IMR-90 (cell line): ENCODE data around the gene SHISA3. TPM values are rescaled to one million over a fixed set of nuclear protein-coding genes. Genes with fewer than 3 reads are reported as not detected.

Source experiments
- ATAC-seq: fragments of 200-7000 bp; cut with Tn5 transposase; 2 replicates; pipeline ENCODE4 v1.9.1; 2020; ENCODE audit warnings: low read depth, mild to moderate bottlenecking, moderate library complexity
- BruUV-seq: library from RNA; stranded (reverse); fragments of 400-500 nt; replicated peaks from 2 replicates; lab custom pipeline; 2021; lab: Mats Ljungman, UMichigan
- CTCF ChIA-PET: fragments of 300-600 bp; formaldehyde crosslinking; extraction: SDS; loops from one replicate; lab custom pipeline; 2021; ENCODE audit warnings: antibody characterized with exemption; lab: Yijun Ruan, JAX
- POLR2A ChIA-PET: fragments of 300-600 bp; sonication (Branson Sonifier 250); formaldehyde crosslinking; loops from one replicate; lab custom pipeline; 2022; ENCODE audit warnings: antibody characterized with exemption; ENCODE audit not compliant: unreplicated experiment; lab: Charles Lee
- DNase-seq: peaks from one replicate; pipeline ENCODE4 v3.0.0; 2013
- H2AFZ ChIP-seq: replicated peaks from 2 replicates; pipeline ENCODE3; 2013; ENCODE audit warnings: low read length, mild to moderate bottlenecking; ENCODE audit not compliant: poor library complexity
- H2AK5ac ChIP-seq: 2 replicates; pipeline ENCODE4 v1.6.1; 2013; ENCODE audit warnings: low read depth, low read length, inconsistent platforms
- H2AK9ac ChIP-seq: replicated peaks from 2 replicates; pipeline ENCODE3; 2013; ENCODE audit warnings: mild to moderate bottlenecking, low read depth, low read length, moderate library complexity; ENCODE audit not compliant: poor library complexity
- H2BK120ac ChIP-seq: 2 replicates; pipeline ENCODE4 v1.6.1; 2013; ENCODE audit warnings: low read depth, low read length, inconsistent platforms
- H2BK15ac ChIP-seq: 3 replicates; pipeline ENCODE4 v1.6.1; 2013; ENCODE audit warnings: low read depth, low read length, inconsistent platforms
- H2BK20ac ChIP-seq: 2 replicates; pipeline ENCODE4 v1.6.1; 2013; ENCODE audit warnings: low read depth, mild to moderate bottlenecking, inconsistent platforms, low read length, moderate library complexity
- H2BK5ac ChIP-seq: 2 replicates; pipeline ENCODE4 v1.6.1; 2013; ENCODE audit warnings: mild to moderate bottlenecking, low read depth, low read length, inconsistent platforms; ENCODE audit not compliant: poor library complexity, severe bottlenecking
- H3K14ac ChIP-seq: replicated peaks from 2 replicates; pipeline ENCODE4 v1.6.1; 2013; ENCODE audit warnings: low read depth, low read length, inconsistent platforms
- H3K18ac ChIP-seq: 2 replicates; pipeline ENCODE4 v1.6.1; 2013; ENCODE audit warnings: low read depth, low read length, control low read depth
- H3K23ac ChIP-seq: 2 replicates; pipeline ENCODE4 v1.6.1; 2013; ENCODE audit warnings: low read depth, low read length, inconsistent platforms
- H3K27ac ChIP-seq: 2 replicates; pipeline ENCODE4 v1.5.1; 2013; ENCODE audit warnings: mild to moderate bottlenecking, control low read depth, low read length; ENCODE audit not compliant: insufficient read depth
- H3K27me3 ChIP-seq: 2 replicates; pipeline ENCODE4 v1.6.1; 2013; ENCODE audit warnings: low read length; ENCODE audit not compliant: control insufficient read depth, insufficient read depth
- H3K36me3 ChIP-seq: 2 replicates; pipeline ENCODE4 v1.6.1; 2013; ENCODE audit warnings: low read length, mixed read lengths; ENCODE audit not compliant: control insufficient read depth, insufficient read depth
- H3K4ac ChIP-seq: 2 replicates; pipeline ENCODE4 v1.6.1; 2013; ENCODE audit warnings: low read depth, low read length, inconsistent platforms
- H3K4me1 ChIP-seq: 2 replicates; pipeline ENCODE4 v1.6.1; 2013; ENCODE audit warnings: low read length, mixed read lengths; ENCODE audit not compliant: control insufficient read depth, insufficient read depth
- H3K4me2 ChIP-seq: 2 replicates; pipeline ENCODE4 v1.6.1; 2013; ENCODE audit warnings: low read depth, mild to moderate bottlenecking, control low read depth, low read length, moderate library complexity
- H3K4me3 ChIP-seq: 2 replicates; pipeline ENCODE4 v1.5.1; 2013; ENCODE audit warnings: low read depth, mild to moderate bottlenecking, control low read depth, low read length, moderate library complexity; ENCODE audit not compliant: insufficient read depth
- H3K56ac ChIP-seq: 2 replicates; pipeline ENCODE4 v1.6.1; 2013; ENCODE audit warnings: low read length, inconsistent platforms; ENCODE audit not compliant: insufficient read depth; ENCODE audit errors: extremely low read depth
- H3K79me1 ChIP-seq, 2 experiments: 2 replicates each; pipeline ENCODE4 v1.6.1; 2013; ENCODE audit warnings: low read length in 2 of 2, inconsistent platforms in 1 of 2, low read depth in 1 of 2
- H3K9ac ChIP-seq: 2 replicates; pipeline ENCODE4 v1.6.1; 2013; ENCODE audit warnings: low read depth, low read length, control low read depth
- H3K9me1 ChIP-seq: 2 replicates; pipeline ENCODE4 v1.6.1; 2013; ENCODE audit warnings: low read length, inconsistent platforms; ENCODE audit not compliant: insufficient read depth
- H3K9me3 ChIP-seq: 2 replicates; pipeline ENCODE4 v1.6.1; 2013; ENCODE audit warnings: low read length; ENCODE audit not compliant: control insufficient read depth, insufficient read depth
- H4K20me1 ChIP-seq: 2 replicates; pipeline ENCODE4 v1.6.1; 2013; ENCODE audit warnings: low read length, inconsistent platforms; ENCODE audit not compliant: insufficient read depth
- H4K5ac ChIP-seq: 2 replicates; pipeline ENCODE4 v1.6.1; 2013; ENCODE audit warnings: mild to moderate bottlenecking, low read depth, low read length, control low read depth
- H4K8ac ChIP-seq, 2 experiments: 2 replicates each; pipeline ENCODE4 v1.6.1; 2013; ENCODE audit warnings: low read depth in 2 of 2, low read length in 2 of 2, control low read depth in 1 of 2, inconsistent platforms in 1 of 2
- H4K91ac ChIP-seq: 2 replicates; pipeline ENCODE4 v1.6.1; 2013; ENCODE audit warnings: low read depth, low read length, inconsistent platforms; ENCODE audit not compliant: insufficient read depth
- BHLHE40 ChIP-seq: fragments of 150-350 bp; IDR thresholded peaks from 2 replicates; pipeline ENCODE4 v1.6.1; 2016; ENCODE audit warnings: mild to moderate bottlenecking, low read depth, low read length
- CEBPB ChIP-seq: IDR thresholded peaks from 2 replicates; pipeline ENCODE4 v1.6.1; 2012; ENCODE audit warnings: low read depth, low read length, improper control_type of control experiment
- FOS ChIP-seq: fragments of 150-350 bp; IDR thresholded peaks from 2 replicates; pipeline ENCODE4 v1.6.1; 2016; ENCODE audit warnings: low read depth, low read length
- MXI1 ChIP-seq: IDR thresholded peaks from 2 replicates; pipeline ENCODE4 v1.6.1; 2012; ENCODE audit warnings: low read depth, mild to moderate bottlenecking, low read length, moderate library complexity, borderline replicate concordance
- POLR2A ChIP-seq: IDR thresholded peaks from 2 replicates; pipeline ENCODE4 v1.6.1; 2012; ENCODE audit warnings: mild to moderate bottlenecking, low read depth, low read length
- RCOR1 ChIP-seq: IDR thresholded peaks from 2 replicates; pipeline ENCODE4 v1.6.1; 2012; ENCODE audit warnings: mild to moderate bottlenecking, low read length, improper control_type of control experiment; ENCODE audit not compliant: insufficient replicate concordance
- RFX5 ChIP-seq: IDR thresholded peaks from 2 replicates; pipeline ENCODE4 v1.8.0; 2012; ENCODE audit warnings: low read depth, mild to moderate bottlenecking, low read length, moderate library complexity
- WGBS, 2 experiments: methylation state at CpG; one replicate each; pipeline versions ENCODE4 v1.1.5 to v1.1.7; 2013; ENCODE audit warnings: missing lambda C conversion rate in 2 of 2; ENCODE audit not compliant: insufficient read length in 1 of 2; ENCODE audit errors: extremely low coverage in 2 of 2; 5-methylcytosine and 5-hydroxymethylcytosine counted together
- dilution Hi-C: fragments of 300-500 bp; cut with HindIII; formaldehyde crosslinking; loops from one replicate; pipeline ENCODE4 v1.14.3; 2018; ENCODE audit warnings: low sequenced_read_pairs; ENCODE audit not compliant: unreplicated experiment
- in situ Hi-C: fragments of 300-500 bp; cut with MboI; formaldehyde crosslinking; loops from 3 replicates; pipeline ENCODE4 v1.14.3; 2019; ENCODE audit warnings: low sequenced_read_pairs, inconsistent platforms, mixed read lengths
- intact Hi-C: fragments of 100-400 bp; cut with micrococcal nuclease; formaldehyde crosslinking; loops from 2 replicates; pipeline ENCODE4 v1.10.0; 2022
- polyA plus RNA-seq, 3 experiments: library from polyadenylated mRNA; depleted of rRNA; stranded (reverse); fragments of >200 nt; gene quantifications; 2 replicates each; pipeline ENCODE4 v1.2.3, GENCODE V29; 2012; ENCODE audit warnings: low replicate concordance in 1 of 3
- total RNA-seq: library from RNA; depleted of rRNA; stranded (reverse); fragments of >200 nt; gene quantifications from 2 replicates; pipeline ENCODE4 v1.2.3, GENCODE V29; 2012
- TF ChIP-seq, protein P1 (sequence below): fragments of 150-350 bp; IDR thresholded peaks from 2 replicates; pipeline ENCODE4 v1.6.1; 2017; ENCODE audit warnings: mild to moderate bottlenecking, antibody characterized with exemption, low read length, low read depth

The SHISA3 gene
- total and polyA plus RNA-seq, 2 of the 4 experiments (the other 2 are of a cell fraction) = 0.18 to 0.77 TPM

DNA sequence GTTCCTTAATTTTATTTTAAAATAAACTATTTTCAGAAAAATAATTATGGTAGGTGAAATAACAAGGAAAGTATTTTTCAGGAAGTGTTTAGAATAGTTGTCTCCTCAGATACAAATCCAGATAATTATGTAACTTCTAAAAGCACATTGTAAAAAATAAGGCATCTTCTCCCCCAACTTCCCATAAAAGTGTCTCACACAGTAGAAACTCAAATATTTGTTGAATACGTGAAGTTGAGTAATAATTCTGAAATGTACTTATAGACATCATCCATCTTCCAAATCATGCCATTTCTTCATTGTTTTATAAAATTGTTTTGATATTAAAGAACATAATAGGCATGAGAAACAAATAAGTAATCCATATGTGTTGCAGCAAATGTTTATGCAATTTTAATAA is 18.0 kb downstream of the SHISA3 start:
- ChIA-PET CTCF (interaction anchor here (0.6 kb wide), 1 partner anchor 104 kb away, joined by 4 read pairs; no protein-coding TSS in a partner anchor), POLR2A (interaction anchor here (0.5 kb wide), 1 partner anchor 110 kb away, joined by 3 read pairs; no protein-coding TSS in a partner anchor)
- dilution Hi-C loops = no loop called here

More for the DNA sequence above, 18.0 kb downstream of the SHISA3 start:
- Histone ChIP-seq H3K9me3 (no peaks in the 10 kb centered on the region), H2AK5ac (no peak overlapping the region), H3K36me3 (no peaks in the 10 kb centered on the region), H3K4me2 (no peak overlapping the region), H2AK9ac (no peak overlapping the region), H4K8ac (no peak overlapping the region), H3K23ac (no peak overlapping the region), H4K20me1 (no peaks in the 10 kb centered on the region), H4K5ac (no peak overlapping the region), H3K9me1 (peaks cover 7% of the 10 kb centered on the region), H2BK20ac (no peak overlapping the region), H2BK15ac (no peak overlapping the region), H2BK120ac (no peak overlapping the region), H3K27me3 (no peaks in the 10 kb centered on the region), H3K9ac (no peak overlapping the region), H3K14ac (no peak overlapping the region), H4K91ac (no peak overlapping the region), H3K56ac (no peak overlapping the region), H3K27ac (no peak overlapping the region), H3K4ac (no peak overlapping the region), H3K79me1 (no peaks in the 10 kb centered on the region), H2AFZ (no peak overlapping the region), H2BK5ac (peak overlapping the region; percentile 18), H3K4me3 (no peak overlapping the region), H3K4me1 (peaks cover 9% of the 10 kb centered on the region), H3K18ac (no peak overlapping the region)
- WGBS, 2 experiments = no CpG with 5 or more reads among the region's 1 CpG
- in situ Hi-C loops (no loop called here), intact Hi-C loops (loop anchor here (10.0 kb wide), 1 partner anchor 70 kb away; no protein-coding TSS in a partner anchor)
- TF ChIP-seq CEBPB (no peak), BHLHE40 (no peak), RCOR1 (no peak), MXI1 (no peak), FOS (no peak), POLR2A (no peak), RFX5 (no peak)
- TF ChIP-seq, protein P1, sequence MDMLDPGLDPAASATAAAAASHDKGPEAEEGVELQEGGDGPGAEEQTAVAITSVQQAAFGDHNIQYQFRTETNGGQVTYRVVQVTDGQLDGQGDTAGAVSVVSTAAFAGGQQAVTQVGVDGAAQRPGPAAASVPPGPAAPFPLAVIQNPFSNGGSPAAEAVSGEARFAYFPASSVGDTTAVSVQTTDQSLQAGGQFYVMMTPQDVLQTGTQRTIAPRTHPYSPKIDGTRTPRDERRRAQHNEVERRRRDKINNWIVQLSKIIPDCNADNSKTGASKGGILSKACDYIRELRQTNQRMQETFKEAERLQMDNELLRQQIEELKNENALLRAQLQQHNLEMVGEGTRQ = no peak
- BruUV-seq = no TSS peak
- ATAC-seq (no peak), DNase-seq (no peak)
